Liver (tissue), 9 donors: ENCODE data around the gene MRPL54. TPM values are rescaled to one million over a fixed set of nuclear protein-coding genes. Genes with fewer than 3 reads are reported as not detected.

Source experiments
- DNase-seq: peaks from one replicate; pipeline ENCODE4 v3.0.0-alpha.2; 2017; ENCODE audit warnings: low spot score
- H3K27ac ChIP-seq, 2 donors: one replicate each; pipeline ENCODE4 v1.7.0; 2013; ENCODE audit warnings: inconsistent platforms in 2 of 2, low read length in 2 of 2, control low read depth in 1 of 2, low read depth in 1 of 2, mild to moderate bottlenecking in 1 of 2
- H3K27me3 ChIP-seq, 4 donors: one replicate each; pipeline versions ENCODE4 v1.6.1 to v1.7.0; 2013; ENCODE audit warnings: low read length in 3 of 4, inconsistent platforms in 1 of 4, mild to moderate bottlenecking in 1 of 4, moderate library complexity in 1 of 4; ENCODE audit not compliant: control insufficient read depth in 4 of 4, insufficient read depth in 4 of 4
- H3K36me3 ChIP-seq, 4 donors: one replicate each; pipeline versions ENCODE4 v1.6.1 to v1.7.0; 2013; ENCODE audit warnings: low read length in 3 of 4, mild to moderate bottlenecking in 3 of 4, low read depth in 1 of 4, moderate library complexity in 1 of 4; ENCODE audit not compliant: control insufficient read depth in 4 of 4, insufficient read depth in 3 of 4
- H3K4me1 ChIP-seq, 4 donors: one replicate each; pipeline versions ENCODE4 v1.6.1 to v1.7.0; 2013; ENCODE audit warnings: low read length in 3 of 4, mild to moderate bottlenecking in 3 of 4, moderate library complexity in 1 of 4; ENCODE audit not compliant: control insufficient read depth in 4 of 4, insufficient read depth in 4 of 4
- H3K4me3 ChIP-seq, 3 donors: one replicate each; pipeline versions ENCODE4 v1.6.1 to v1.7.0; 2013; ENCODE audit warnings: low read length in 3 of 3, control low read depth in 1 of 3, low read depth in 1 of 3, mild to moderate bottlenecking in 1 of 3
- H3K9ac ChIP-seq, 2 donors: one replicate each; pipeline ENCODE4 v1.7.0; 2013; ENCODE audit warnings: low read length in 2 of 2, mild to moderate bottlenecking in 2 of 2, moderate library complexity in 2 of 2, control low read depth in 1 of 2, low read depth in 1 of 2
- H3K9me3 ChIP-seq, 4 donors: one replicate each; pipeline versions ENCODE4 v1.6.1 to v1.7.0; 2013; ENCODE audit warnings: low read length in 3 of 4; ENCODE audit not compliant: control insufficient read depth in 4 of 4
- CTCF ChIP-seq: fragments of 150-350 bp; IDR thresholded peaks from 2 replicates; pipeline ENCODE4 v1.5.1; 2017; ENCODE audit warnings: improper control_type of control experiment, low read depth, low read length; ENCODE audit not compliant: missing input control
- EGR1 ChIP-seq, 2 donors: IDR thresholded peaks; 2 replicates each; pipeline ENCODE4 v1.6.1; 2016 to 2018; ENCODE audit warnings: antibody characterized with exemption in 2 of 2, low read depth in 2 of 2
- FOXA1 ChIP-seq: IDR thresholded peaks from 2 replicates; pipeline ENCODE4 v1.6.1; 2016; ENCODE audit warnings: antibody characterized with exemption
- FOXA2 ChIP-seq: IDR thresholded peaks from 2 replicates; pipeline ENCODE4 v1.6.1; 2016; ENCODE audit warnings: antibody characterized with exemption
- GABPA ChIP-seq, 2 donors: IDR thresholded peaks in 1 of 2; conservative IDR thresholded peaks in 1 of 2; 2 replicates each; pipeline ENCODE4 v1.6.1; 2016; ENCODE audit warnings: antibody characterized with exemption in 2 of 2, mild to moderate bottlenecking in 1 of 2, moderate library complexity in 1 of 2
- HNF4A ChIP-seq, 2 donors: conservative IDR thresholded peaks; 2 replicates each; pipeline ENCODE4 v1.6.1; 2016; ENCODE audit warnings: antibody characterized with exemption in 2 of 2, mild to moderate bottlenecking in 2 of 2
- HNF4G ChIP-seq: IDR thresholded peaks from 2 replicates; pipeline ENCODE4 v1.6.1; 2016; ENCODE audit warnings: antibody characterized with exemption
- JUND ChIP-seq, 2 donors: IDR thresholded peaks; 2 replicates each; pipeline ENCODE4 v1.6.1; 2016; ENCODE audit warnings: antibody characterized with exemption in 2 of 2
- MAX ChIP-seq: IDR thresholded peaks from 2 replicates; pipeline ENCODE4 v1.6.1; 2016; ENCODE audit warnings: antibody characterized with exemption
- NR2F2 ChIP-seq: IDR thresholded peaks from 2 replicates; pipeline ENCODE4 v1.6.1; 2016; ENCODE audit warnings: antibody characterized with exemption
- RAD21 ChIP-seq, 2 donors: IDR thresholded peaks; 2 replicates each; pipeline ENCODE4 v1.6.1; 2016; ENCODE audit warnings: antibody characterized with exemption in 2 of 2, mild to moderate bottlenecking in 2 of 2
- REST ChIP-seq: IDR thresholded peaks from 2 replicates; pipeline ENCODE4 v1.6.1; 2016; ENCODE audit warnings: antibody characterized with exemption, mild to moderate bottlenecking
- RXRA ChIP-seq, 2 donors: IDR thresholded peaks; 2 replicates each; pipeline ENCODE4 v1.6.1; 2017 to 2018; ENCODE audit warnings: antibody characterized with exemption in 2 of 2, mild to moderate bottlenecking in 1 of 2
- SP1 ChIP-seq: IDR thresholded peaks from 2 replicates; pipeline ENCODE4 v1.6.1; 2018; ENCODE audit warnings: antibody characterized with exemption, mild to moderate bottlenecking
- TAF1 ChIP-seq: conservative IDR thresholded peaks from 2 replicates; pipeline ENCODE4 v1.6.1; 2016; ENCODE audit warnings: antibody characterized with exemption, mild to moderate bottlenecking
- YY1 ChIP-seq: IDR thresholded peaks from 2 replicates; pipeline ENCODE4 v1.6.1; 2016; ENCODE audit warnings: antibody characterized with exemption, mild to moderate bottlenecking
- WGBS: extraction: QIAGEN DNeasy Blood & Tissue Kit; methylation state at CpG from one replicate; pipeline ENCODE4 v1.1.7; 2013; 5-methylcytosine and 5-hydroxymethylcytosine counted together
- polyA plus RNA-seq, 2 donors: library from polyadenylated mRNA; stranded (reverse) in 1 of 2; unstranded in 1 of 2; fragments of 200-250 nt in 1 of 2; fragments of >200 nt in 1 of 2; fragmentation: Nextera tagmentation in 1 of 2; extraction: Ambion mirVana in 1 of 2; gene quantifications; one replicate each; pipeline versions ENCODE4 v1.2.1 to v1.2.3, GENCODE V29; 2013 to 2015
- total RNA-seq, 2 donors: library from RNA; depleted of rRNA; stranded (reverse); fragments of >200 nt; gene quantifications; one replicate each; pipeline ENCODE4 v1.2.3, GENCODE V29; 2014
- TF ChIP-seq, protein P1 (sequence below): IDR thresholded peaks from 2 replicates; pipeline ENCODE4 v1.6.1; 2016; ENCODE audit warnings: antibody characterized with exemption
- TF ChIP-seq, protein P2 (sequence below): IDR thresholded peaks from 2 replicates; pipeline ENCODE4 v1.6.1; 2016; ENCODE audit warnings: antibody characterized with exemption
- donor health status: healthy.
- donor health status: healthy.
- donor health status: healthy.
- donor health status: healthy.
- donor health status: healthy.

Gene MRPL54
- total and polyA plus RNA-seq, 4 donors: 25.1 to 109 (median 42.9) TPM

DNA sequence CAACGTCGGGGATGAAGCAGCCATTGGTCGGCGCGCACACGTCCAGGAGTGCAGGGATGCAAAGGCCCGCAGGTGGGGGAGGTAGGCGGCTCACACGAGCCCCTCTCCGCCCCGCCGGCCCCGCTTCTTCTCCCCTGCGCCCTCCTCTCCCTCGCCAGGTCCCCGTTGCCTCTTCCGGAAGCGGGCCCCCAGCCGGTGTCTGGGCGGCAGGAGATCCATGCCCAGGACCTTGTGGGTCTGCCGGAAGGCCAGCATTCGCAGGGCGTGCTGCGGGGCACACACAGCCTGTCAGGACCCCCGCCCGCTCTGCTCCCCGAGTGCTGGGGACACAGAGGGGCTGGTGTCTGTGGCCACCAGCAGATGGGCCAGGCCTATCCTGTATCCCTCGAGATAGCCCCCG lies 43.4 kb downstream of the MRPL54 start:
- DNase-seq: no peak
- WGBS: 91% methylated on average over 29 of the region's 29 CpGs

More for the DNA sequence above, 43.4 kb downstream of the MRPL54 start:
- Histone ChIP-seq H3K9ac (no peak overlapping the region), H3K9me3 (no peaks in the 10 kb centered on the region), H3K27me3 (peaks cover 0 to 3% (median 1%) of the 10 kb centered on the region in 4 donors), H3K4me3 (no peak overlapping the region), H3K4me1 (peaks cover 0 to 11% (median 0%) of the 10 kb centered on the region in 4 donors), H3K36me3 (no peaks in the 10 kb centered on the region), H3K27ac (no peak overlapping the region)
- TF ChIP-seq RAD21 (IDR thresholded peaks at IDR 0.05) (no peak), RXRA (IDR thresholded peaks at IDR 0.05) (no peak), CTCF (no peak), TAF1 (no peak), HNF4G (no peak), NR2F2 (no peak), REST (no peak), FOXA1 (no peak), JUND (IDR thresholded peaks at IDR 0.05) (no peak), SP1 (no peak), YY1 (no peak), EGR1 (IDR thresholded peaks at IDR 0.05; ENCODE audit: low read depth in 2 of 2) (no peak), MAX (no peak), FOXA2 (no peak), HNF4A (conservative IDR thresholded peaks at IDR 0.05) (no peak), GABPA (IDR thresholded peaks at IDR 0.05 in 1 of 2, conservative IDR thresholded peaks at IDR 0.05 in 1 of 2) (no peak)
- TF ChIP-seq, protein P1, sequence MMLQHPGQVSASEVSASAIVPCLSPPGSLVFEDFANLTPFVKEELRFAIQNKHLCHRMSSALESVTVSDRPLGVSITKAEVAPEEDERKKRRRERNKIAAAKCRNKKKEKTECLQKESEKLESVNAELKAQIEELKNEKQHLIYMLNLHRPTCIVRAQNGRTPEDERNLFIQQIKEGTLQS: no peak
- TF ChIP-seq, protein P2, sequence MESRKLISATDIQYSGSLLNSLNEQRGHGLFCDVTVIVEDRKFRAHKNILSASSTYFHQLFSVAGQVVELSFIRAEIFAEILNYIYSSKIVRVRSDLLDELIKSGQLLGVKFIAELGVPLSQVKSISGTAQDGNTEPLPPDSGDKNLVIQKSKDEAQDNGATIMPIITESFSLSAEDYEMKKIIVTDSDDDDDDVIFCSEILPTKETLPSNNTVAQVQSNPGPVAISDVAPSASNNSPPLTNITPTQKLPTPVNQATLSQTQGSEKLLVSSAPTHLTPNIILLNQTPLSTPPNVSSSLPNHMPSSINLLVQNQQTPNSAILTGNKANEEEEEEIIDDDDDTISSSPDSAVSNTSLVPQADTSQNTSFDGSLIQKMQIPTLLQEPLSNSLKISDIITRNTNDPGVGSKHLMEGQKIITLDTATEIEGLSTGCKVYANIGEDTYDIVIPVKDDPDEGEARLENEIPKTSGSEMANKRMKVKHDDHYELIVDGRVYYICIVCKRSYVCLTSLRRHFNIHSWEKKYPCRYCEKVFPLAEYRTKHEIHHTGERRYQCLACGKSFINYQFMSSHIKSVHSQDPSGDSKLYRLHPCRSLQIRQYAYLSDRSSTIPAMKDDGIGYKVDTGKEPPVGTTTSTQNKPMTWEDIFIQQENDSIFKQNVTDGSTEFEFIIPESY: no peak
